Epithelial cell of esophagus (primary cell): Measurements from ENCODE around the gene GPX4.

ENCODE experiments used
- DNase-seq: peaks from one replicate; pipeline ENCODE4 v3.0.0; 2010; ENCODE audit warnings: low read depth
- H3K4me3 ChIP-seq: 2 replicates; pipeline ENCODE4 v1.5.1; 2011; ENCODE audit warnings: mild to moderate bottlenecking, low read length, control low read depth
- TF ChIP-seq, protein P1 (sequence below): IDR thresholded peaks from 2 replicates; pipeline ENCODE4 v1.5.1; 2011; ENCODE audit warnings: low read depth, mild to moderate bottlenecking, low read length, control low read depth, inconsistent platforms; ENCODE audit not compliant: insufficient read depth; ENCODE audit errors: missing control alignments

Gene GPX4

DNA sequence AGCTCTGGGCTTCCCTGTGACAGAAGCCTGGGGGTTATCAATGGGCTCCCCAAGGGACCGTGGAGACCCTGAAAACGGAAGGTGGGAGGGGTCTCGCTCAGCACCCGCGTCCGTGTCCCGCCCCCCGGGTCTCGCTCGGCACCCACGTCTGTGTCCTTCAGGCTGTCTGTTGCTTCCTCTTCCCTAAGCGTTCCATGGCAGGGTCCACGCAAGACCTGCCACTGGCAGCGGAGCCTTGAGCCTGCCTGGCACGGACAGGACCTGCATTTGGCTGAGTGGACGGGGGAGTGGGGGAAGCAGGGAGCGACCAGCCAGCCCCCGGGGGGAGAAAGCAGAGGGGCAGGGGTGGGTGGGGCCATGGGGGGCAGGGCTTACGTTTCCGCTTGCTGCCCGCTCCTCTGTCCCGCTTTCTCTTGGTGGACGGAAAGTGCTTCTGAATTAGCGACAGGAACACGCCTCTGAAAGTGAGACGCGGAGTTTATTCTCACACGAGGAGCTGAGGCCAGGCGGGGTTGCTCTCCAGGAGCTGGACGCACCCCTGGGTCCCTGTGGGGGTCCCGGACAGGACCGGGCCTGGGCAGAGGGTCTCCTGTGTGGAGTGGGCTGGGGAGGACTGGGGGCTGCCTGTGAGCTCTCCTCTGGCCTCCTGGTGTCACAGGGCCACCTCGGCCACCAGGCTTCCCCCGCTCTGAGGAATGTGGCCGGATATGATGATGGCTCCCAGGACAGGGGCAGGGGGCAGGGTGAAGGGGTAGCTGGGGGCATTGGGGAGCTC, 12.0 kb downstream of the GPX4 start:
- H3K4me3 ChIP-seq: no peak overlapping the region
- DNase-seq: no peak
- TF ChIP-seq, protein P1, sequence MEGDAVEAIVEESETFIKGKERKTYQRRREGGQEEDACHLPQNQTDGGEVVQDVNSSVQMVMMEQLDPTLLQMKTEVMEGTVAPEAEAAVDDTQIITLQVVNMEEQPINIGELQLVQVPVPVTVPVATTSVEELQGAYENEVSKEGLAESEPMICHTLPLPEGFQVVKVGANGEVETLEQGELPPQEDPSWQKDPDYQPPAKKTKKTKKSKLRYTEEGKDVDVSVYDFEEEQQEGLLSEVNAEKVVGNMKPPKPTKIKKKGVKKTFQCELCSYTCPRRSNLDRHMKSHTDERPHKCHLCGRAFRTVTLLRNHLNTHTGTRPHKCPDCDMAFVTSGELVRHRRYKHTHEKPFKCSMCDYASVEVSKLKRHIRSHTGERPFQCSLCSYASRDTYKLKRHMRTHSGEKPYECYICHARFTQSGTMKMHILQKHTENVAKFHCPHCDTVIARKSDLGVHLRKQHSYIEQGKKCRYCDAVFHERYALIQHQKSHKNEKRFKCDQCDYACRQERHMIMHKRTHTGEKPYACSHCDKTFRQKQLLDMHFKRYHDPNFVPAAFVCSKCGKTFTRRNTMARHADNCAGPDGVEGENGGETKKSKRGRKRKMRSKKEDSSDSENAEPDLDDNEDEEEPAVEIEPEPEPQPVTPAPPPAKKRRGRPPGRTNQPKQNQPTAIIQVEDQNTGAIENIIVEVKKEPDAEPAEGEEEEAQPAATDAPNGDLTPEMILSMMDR: no peak

DNA sequence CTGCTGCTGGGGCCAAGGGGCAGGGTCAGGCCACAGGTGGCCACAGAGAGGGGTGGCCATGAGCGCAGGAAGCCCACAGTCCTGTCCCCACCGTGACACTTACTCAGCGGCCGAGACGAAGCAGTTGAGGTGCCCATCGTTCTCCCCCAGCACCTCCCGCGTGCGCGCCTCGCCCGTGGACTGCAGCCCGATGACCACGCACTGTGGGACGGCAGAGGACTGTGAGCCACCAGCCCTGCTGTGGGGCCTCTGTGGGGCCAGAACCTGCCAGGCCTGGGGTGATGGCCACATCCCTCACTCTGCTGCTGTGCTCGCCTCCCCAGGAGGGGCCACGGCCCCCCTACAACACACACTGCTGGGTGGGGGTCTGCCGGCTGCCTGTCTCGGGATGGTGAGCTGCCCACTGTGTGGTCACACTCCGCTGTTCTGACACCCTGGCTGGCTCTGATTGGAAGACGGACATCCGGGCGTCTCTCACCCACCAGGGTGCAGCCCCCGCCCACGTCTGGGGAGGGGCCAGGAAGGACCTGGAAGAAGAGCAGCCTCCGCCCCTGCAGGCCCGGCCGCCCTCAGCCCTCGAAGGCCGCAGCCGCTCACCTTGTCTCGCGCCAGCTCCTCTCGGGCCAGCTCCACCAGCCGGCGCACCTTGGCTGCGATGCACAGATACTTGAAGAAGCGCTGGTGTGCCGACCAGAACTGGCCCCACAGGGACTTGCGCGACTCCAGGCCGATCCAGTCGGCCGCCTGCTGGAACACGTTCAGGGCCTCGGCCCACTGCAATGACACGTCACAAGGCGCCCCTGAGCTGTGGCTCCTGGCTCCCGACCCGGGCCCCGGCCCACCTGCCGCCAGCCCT, 13.2 kb downstream of the GPX4 start:
- DNase-seq: no peak
- TF ChIP-seq, protein P1: no peak
- H3K4me3 ChIP-seq: no peak overlapping the region

DNA sequence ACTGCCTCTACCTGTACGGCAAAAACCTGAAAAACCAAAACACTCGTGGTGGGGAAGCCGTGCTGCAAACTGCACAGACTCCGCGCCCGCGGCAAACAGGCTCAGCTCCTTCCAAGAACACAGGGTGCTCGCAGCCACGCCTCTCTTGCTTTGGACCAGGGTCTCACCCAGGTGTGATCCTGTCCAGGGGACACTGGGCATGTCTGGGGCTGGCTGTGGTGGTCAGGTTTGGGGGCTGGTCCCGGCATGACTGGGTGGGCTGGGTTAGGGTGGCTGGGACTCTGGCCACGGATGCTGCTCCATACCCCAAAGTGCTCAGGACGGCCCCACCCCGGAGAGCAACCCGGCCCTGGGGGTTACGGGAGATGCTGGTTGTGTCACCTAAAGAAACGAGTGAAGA, 13.9 kb downstream of the GPX4 start:
- no peak for DNase-seq
- H3K4me3 ChIP-seq: no peak overlapping the region
- TF ChIP-seq, protein P1: no peak

DNA sequence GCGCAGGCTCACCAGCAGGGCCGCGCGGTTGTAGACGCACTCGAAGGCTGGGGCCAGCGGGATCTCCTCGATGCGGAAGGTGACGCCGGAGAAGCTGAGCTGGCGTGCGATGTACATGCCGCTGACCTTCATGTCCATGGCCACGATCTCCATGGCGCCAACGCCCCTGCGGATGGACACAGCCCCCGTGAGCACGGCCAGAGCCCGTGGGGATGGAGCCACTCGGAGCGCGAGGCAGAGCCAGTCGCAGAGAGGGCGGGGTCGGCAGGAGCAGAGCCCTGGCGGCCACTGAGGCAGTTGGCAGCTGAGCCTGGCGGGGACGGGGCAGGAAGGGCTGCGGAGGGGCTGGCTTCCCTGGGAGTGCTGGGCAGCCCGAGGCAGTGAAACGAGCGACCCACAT, 15.2 kb downstream of the GPX4 start:
- no peak for DNase-seq
- H3K4me3 ChIP-seq: no peak overlapping the region
- TF ChIP-seq, protein P1: no peak

DNA sequence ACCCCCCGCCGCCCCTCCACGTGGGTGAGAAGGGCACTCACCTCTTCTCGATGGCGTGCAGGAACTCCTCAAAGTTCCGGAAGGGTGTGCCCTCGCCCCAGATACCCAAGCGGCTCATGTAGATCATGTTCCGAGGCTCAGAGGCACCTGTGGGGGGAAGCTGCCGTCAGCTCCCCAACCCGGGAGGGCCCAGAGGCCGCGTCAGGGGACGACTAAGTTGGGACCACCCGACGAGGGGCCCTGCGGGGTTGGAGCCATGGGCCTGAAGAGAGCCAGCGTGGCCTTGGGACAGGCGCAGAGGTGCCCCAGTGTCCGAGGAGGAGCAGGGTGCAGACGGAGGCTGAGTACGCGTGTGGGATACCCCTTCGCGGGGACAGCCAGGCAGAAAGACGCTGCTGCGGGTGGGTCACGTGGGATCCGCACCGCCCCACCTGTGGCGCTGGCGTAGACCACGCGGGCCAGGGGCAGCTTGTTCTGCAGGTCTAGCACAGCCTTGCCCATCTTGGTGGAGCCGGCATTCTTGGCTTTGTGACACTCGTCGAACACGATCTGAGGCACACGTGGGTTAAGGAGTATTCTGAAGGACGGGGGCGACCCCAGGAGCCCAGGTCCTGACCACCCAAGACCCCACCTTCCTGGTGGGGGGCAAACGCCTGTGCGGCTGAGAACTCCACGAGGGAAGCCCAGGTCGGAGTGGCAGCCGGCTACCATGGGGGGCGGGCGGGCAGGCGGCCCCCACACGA, 15.9 kb downstream of the GPX4 start:
- TF ChIP-seq, protein P1: no peak

DNA sequence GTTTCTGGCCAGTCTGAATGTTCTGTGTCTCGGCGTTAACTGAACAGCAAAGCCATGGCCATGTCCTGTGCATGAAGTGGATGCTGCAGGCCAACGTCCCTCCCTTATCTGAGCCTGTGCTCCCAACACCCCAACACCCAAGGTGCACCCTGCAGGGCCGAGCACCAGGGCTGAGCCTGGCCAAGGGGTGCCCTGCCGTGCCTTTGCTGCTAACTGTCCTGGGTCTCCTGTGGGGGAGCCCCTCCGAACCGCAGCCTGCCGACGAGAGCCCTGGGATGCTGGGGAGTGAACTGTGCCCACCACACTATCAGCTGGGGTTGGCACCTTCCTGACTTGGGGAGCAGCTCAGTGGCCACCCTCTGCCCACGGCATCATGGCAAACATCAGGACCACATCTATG, 17.6 kb downstream of the GPX4 start:
- TF ChIP-seq, protein P1: no peak
- H3K4me3 ChIP-seq: no peak overlapping the region
- no peak for DNase-seq

More for the DNA sequence above, 15.9 kb downstream of the GPX4 start:
- no peak for DNase-seq
- no peak overlapping the region for H3K4me3 ChIP-seq
